WI38 (cell line): ENCODE results near the gene APH1B.

Source experiments
- H3K4me3 ChIP-seq: 2 replicates; pipeline ENCODE4 v1.5.1; 2011; ENCODE audit warnings: low read depth, mild to moderate bottlenecking, control low read depth, low read length
- TF ChIP-seq, protein P1 (sequence below): IDR thresholded peaks from 2 replicates; pipeline ENCODE4 v1.5.1; 2012; ENCODE audit warnings: low read depth, mild to moderate bottlenecking, control low read depth, low read length

The APH1B gene

DNA sequence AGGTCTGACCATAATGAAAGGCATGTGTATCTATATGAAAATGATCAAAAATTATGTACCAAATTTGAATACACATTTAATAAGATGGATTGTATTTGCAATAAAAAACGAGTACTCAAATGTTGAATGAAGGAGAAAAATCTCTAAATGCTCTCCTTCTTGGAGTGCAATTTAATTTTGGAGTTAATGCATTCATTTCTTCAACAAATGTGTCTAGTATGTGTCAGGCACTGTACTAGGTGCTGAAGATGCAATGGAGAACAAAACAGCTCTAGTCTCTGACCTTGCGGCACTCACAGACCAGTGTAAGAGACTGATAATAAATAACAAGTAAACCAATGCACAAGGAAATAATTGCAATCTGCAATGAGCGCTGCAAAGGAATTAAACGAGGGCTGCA, 75.4 kb downstream of the APH1B start:
- TF ChIP-seq, protein P1, sequence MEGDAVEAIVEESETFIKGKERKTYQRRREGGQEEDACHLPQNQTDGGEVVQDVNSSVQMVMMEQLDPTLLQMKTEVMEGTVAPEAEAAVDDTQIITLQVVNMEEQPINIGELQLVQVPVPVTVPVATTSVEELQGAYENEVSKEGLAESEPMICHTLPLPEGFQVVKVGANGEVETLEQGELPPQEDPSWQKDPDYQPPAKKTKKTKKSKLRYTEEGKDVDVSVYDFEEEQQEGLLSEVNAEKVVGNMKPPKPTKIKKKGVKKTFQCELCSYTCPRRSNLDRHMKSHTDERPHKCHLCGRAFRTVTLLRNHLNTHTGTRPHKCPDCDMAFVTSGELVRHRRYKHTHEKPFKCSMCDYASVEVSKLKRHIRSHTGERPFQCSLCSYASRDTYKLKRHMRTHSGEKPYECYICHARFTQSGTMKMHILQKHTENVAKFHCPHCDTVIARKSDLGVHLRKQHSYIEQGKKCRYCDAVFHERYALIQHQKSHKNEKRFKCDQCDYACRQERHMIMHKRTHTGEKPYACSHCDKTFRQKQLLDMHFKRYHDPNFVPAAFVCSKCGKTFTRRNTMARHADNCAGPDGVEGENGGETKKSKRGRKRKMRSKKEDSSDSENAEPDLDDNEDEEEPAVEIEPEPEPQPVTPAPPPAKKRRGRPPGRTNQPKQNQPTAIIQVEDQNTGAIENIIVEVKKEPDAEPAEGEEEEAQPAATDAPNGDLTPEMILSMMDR = no peak

DNA sequence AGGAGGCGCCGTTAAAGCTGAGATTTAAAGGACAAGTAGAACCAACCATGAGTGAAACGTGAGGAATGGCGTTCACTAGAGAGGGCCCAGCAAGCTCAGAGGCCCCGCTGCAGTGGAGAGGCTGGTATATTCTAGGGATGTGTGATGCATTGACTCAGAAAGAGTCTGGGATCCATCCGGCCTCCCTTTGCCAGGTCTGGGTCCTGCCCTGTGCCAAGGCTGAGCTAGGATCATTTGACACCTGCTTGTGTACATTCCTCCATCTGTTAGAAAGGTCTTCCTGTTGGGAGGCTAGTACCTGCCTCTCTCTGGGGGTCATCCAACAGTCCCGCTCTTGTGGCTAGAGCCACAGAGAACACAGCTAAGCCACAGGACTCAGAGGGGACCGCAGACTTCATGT, 75.9 kb downstream of the APH1B start:
- TF ChIP-seq, protein P1 = no peak
- H3K4me3 ChIP-seq = no peak overlapping the region

More for the DNA sequence above, 75.4 kb downstream of the APH1B start:
- H3K4me3 ChIP-seq = no peak overlapping the region

DNA sequence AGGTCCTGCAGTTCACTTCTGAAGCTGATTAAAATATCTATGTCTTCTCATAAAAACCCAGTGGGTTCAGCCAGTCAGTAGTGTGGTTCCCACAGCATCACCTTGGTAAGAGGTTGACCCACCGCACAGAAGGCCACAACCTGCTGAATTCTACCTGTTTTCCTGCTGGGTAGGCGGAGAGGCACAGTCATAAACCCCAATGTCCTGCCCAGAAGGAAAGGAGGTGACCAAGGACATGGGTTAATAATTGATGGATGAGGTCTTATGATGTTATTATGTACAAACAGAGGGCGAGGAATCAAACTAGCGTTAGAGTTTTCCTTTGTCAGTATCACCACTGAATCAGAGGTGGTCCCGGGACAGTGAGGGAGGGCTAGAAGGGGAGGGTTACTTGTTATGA, 76.5 kb downstream of the APH1B start:
- TF ChIP-seq, protein P1 = no peak
- H3K4me3 ChIP-seq = no peak overlapping the region

GRCh38 chr15:63354821-63355650, 77.6 kb downstream of the APH1B start:
- TF ChIP-seq, protein P1 = no peak
- no peak overlapping the region for H3K4me3 ChIP-seq

DNA sequence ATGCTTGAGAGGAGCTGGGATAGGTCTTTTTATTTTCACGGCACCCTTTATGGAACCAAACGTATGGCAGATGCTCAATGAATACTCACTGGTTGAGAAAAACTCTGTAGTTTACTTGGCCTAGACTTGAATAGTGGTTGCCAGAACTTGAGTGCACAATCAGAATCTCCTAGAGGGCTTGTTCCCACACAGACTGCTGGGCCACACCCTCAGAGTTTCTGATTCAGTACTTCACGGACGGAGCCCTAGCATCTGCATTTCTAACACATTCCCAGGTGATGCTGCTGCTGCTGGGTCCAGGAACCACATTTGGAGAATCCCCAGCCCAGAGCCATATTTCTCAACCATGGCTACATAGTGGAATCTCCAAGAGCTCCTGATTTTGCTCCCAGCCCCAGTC, 79.7 kb downstream of the APH1B start:
- H3K4me3 ChIP-seq = no peak overlapping the region
- TF ChIP-seq, protein P1 = no peak

DNA sequence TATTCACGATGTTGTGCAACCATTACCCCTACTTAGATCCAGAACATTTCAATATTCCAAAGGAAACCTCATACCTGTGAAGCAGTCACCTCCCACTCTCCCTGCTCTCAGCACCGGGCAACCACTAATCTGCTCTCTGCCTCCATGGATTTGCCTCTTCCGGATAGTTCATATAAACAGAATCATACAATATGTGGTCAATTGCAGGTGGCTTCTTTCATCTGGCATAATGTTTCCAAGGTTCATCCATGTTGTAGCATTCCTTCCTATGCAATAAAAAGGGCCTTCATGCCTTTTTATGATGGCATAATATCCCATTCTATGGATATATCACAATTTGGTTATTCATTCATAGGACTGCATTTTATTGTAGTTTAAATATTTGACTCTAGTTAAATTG, 80.3 kb downstream of the APH1B start:
- no peak overlapping the region for H3K4me3 ChIP-seq
- TF ChIP-seq, protein P1 = no peak

DNA sequence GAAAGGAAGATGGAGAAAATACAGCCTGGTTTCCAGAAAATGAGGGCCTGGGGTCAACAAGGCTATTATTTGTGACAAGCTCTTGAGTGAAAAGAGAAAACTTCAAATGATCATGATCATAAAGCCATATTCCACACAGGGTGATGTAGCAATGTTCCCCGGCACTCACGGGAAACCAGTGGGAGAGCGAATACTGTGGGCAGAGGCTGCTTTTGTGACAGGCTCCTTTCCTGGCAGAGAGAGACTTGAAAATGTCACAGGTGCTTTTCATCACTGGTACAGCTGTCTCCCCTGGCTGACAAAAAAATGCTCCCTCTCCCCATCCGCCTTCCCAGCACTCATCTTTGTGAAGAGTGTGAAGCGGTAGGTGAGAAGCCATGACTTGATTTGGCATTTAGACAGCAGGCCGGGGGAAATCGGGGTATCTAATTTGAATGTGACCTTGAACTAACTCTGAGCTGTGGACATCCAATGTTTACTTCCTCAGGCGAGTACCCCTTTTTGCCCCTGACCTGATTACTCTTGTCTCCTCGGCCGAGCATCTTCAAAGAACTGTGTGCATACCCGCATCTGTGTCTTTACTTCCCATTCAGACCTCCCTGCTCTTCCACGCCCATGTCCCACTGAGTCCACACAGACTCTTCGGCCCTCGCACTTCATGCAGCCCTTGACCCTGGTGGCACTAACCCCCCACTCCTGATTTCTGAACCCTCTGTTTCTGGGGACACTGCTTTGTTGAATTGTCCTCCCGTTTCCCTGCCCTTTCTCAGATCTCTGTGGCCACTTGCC, 81.0 kb downstream of the APH1B start:
- TF ChIP-seq, protein P1 = no peak
- no peak overlapping the region for H3K4me3 ChIP-seq
